CD4-positive, alpha-beta memory T cell (primary cell): ENCODE results near the gene AMOTL2. TPM values are rescaled to one million over a fixed set of nuclear protein-coding genes. Genes with fewer than 3 reads are reported as not detected.

Source experiments
- CTCF ChIA-PET: fragments of 350-600 bp; sonication (Branson Sonifier 250); formaldehyde crosslinking; loops from one replicate; lab custom pipeline; 2021; ENCODE audit warnings: inconsistent platforms; ENCODE audit not compliant: partially characterized antibody; lab: Charles Lee
- POLR2A ChIA-PET: fragments of 350-600 bp; sonication (Branson Sonifier 250); formaldehyde crosslinking; loops from one replicate; lab custom pipeline; 2021; ENCODE audit not compliant: partially characterized antibody; lab: Charles Lee
- DNase-seq, 5 donors: peaks; one replicate each; pipeline versions ENCODE4 v3.0.0 to v3.0.0-alpha.2; 2020 to 2022; ENCODE audit warnings: mixed read lengths in 1 of 5
- H3K27ac ChIP-seq: one replicate; pipeline ENCODE4 v1.7.0; 2013; ENCODE audit warnings: low read depth, low read length
- H3K27me3 ChIP-seq: 2 replicates; pipeline ENCODE4 v1.7.0; 2013; ENCODE audit warnings: mild to moderate bottlenecking, low read length, moderate library complexity; ENCODE audit not compliant: insufficient read depth
- H3K36me3 ChIP-seq: 2 replicates; pipeline ENCODE4 v1.7.0; 2013; ENCODE audit warnings: mild to moderate bottlenecking, low read length, moderate library complexity; ENCODE audit not compliant: insufficient read depth
- H3K4me1 ChIP-seq: 2 replicates; pipeline ENCODE4 v1.7.0; 2013; ENCODE audit warnings: mild to moderate bottlenecking, low read length, moderate library complexity; ENCODE audit not compliant: insufficient read depth
- H3K4me3 ChIP-seq, 2 donors: one replicate each; pipeline ENCODE4 v1.7.0; 2013; ENCODE audit warnings: low read length in 2 of 2, mild to moderate bottlenecking in 1 of 2
- H3K9me3 ChIP-seq, 2 donors: one replicate each; pipeline ENCODE4 v1.7.0; 2013; ENCODE audit warnings: low read length in 2 of 2, control low read depth in 1 of 2; ENCODE audit not compliant: control insufficient read depth in 1 of 2
- H3K27ac Mint-ChIP-seq, 7 donors: one replicate each; pipeline ENCODE4 v1.8.0; 2020 to 2021; ENCODE audit warnings: mixed read lengths in 7 of 7, mild to moderate bottlenecking in 6 of 7, inconsistent platforms in 3 of 7, moderate library complexity in 3 of 7
- H3K27me3 Mint-ChIP-seq, 2 donors: one replicate each; pipeline ENCODE4 v1.8.0; 2020 to 2021; ENCODE audit warnings: mixed read lengths in 2 of 2
- H3K36me3 Mint-ChIP-seq, 2 donors: one replicate each; pipeline ENCODE4 v1.8.0; 2020 to 2021; ENCODE audit warnings: mixed read lengths in 2 of 2, inconsistent platforms in 1 of 2, mild to moderate bottlenecking in 1 of 2
- H3K4me1 Mint-ChIP-seq, 4 donors: one replicate each; pipeline ENCODE4 v1.8.0; 2020 to 2021; ENCODE audit warnings: mixed read lengths in 4 of 4, mild to moderate bottlenecking in 1 of 4
- H3K4me3 Mint-ChIP-seq, 8 donors: one replicate each; pipeline ENCODE4 v1.8.0; 2020 to 2021; ENCODE audit warnings: mixed read lengths in 8 of 8, mild to moderate bottlenecking in 7 of 8, moderate library complexity in 6 of 8, inconsistent platforms in 3 of 8
- H3K9me3 Mint-ChIP-seq, 8 donors: one replicate each; pipeline ENCODE4 v1.8.0; 2020 to 2021; ENCODE audit warnings: mixed read lengths in 8 of 8, mild to moderate bottlenecking in 5 of 8, inconsistent platforms in 3 of 8, moderate library complexity in 1 of 8
- intact Hi-C: fragments of 100-400 bp; cut with micrococcal nuclease; formaldehyde crosslinking; loops from one replicate; pipeline ENCODE4 v1.15.1; 2023
- polyA plus RNA-seq, 2 donors: library from polyadenylated mRNA; unstranded; fragments of 300-500 nt; fragmentation: Illumina TruSeq; gene quantifications; one replicate each; pipeline ENCODE4 v1.2.3, GENCODE V29; 2021
- total RNA-seq, 2 experiments: library from RNA; stranded (reverse); gene quantifications; one replicate each; pipeline ENCODE4 v1.2.3, GENCODE V29; 2021

The AMOTL2 gene
- total and polyA plus RNA-seq, 4 experiments from 2014 or later, result 0.23 to 0.48 TPM; not detected in 2

- Histone ChIP-seq H3K27ac (no peak overlapping the region), H3K27me3 (no peaks in the 10 kb centered on the region), H3K4me3 (no peak overlapping the region), H3K36me3 (no peaks in the 10 kb centered on the region), H3K4me1 (no peaks in the 10 kb centered on the region), H3K9me3 (no peaks in the 10 kb centered on the region)
- H3K4me1 Mint-ChIP-seq, result peaks cover 0 to 1% (median 0%) of the 10 kb centered on the region in 4 donors
- intact Hi-C loops, result no loop called here
- no peak overlapping the region for H3K27ac Mint-ChIP-seq
- DNase-seq, result no peak
- ChIA-PET CTCF (no interaction called here), POLR2A (interaction anchor here (0.7 kb wide), 1 partner anchor 52 kb away, joined by 3 read pairs; no protein-coding TSS in a partner anchor)
- H3K27me3 Mint-ChIP-seq, result peaks cover 0 to 5% of the 10 kb centered on the region in 2 donors
- H3K36me3 Mint-ChIP-seq, result no peaks in the 10 kb centered on the region
- no peaks in the 10 kb centered on the region for H3K9me3 Mint-ChIP-seq
- no peak overlapping the region for H3K4me3 Mint-ChIP-seq
Measured at GRCh38 chr3:134332344-134332743, 41.9 kb downstream of the AMOTL2 start.

GRCh38 chr3:134331811-134332199 is 42.4 kb downstream of the AMOTL2 start:
- no peak for DNase-seq
- POLR2A ChIA-PET, result no interaction called here
- Histone ChIP-seq H3K4me1 (no peaks in the 10 kb centered on the region), H3K27me3 (no peaks in the 10 kb centered on the region), H3K9me3 (no peaks in the 10 kb centered on the region), H3K27ac (no peak overlapping the region), H3K36me3 (no peaks in the 10 kb centered on the region), H3K4me3 (no peak overlapping the region)
- peaks cover 0 to 5% of the 10 kb centered on the region in 2 donors for H3K27me3 Mint-ChIP-seq
- no peaks in the 10 kb centered on the region for H3K9me3 Mint-ChIP-seq
- intact Hi-C loops, result no loop called here
- H3K4me1 Mint-ChIP-seq, result peaks cover 0 to 1% (median 0%) of the 10 kb centered on the region in 4 donors
- H3K27ac Mint-ChIP-seq, result no peak overlapping the region
- no peak overlapping the region for H3K4me3 Mint-ChIP-seq
- CTCF ChIA-PET, result no interaction called here
- no peaks in the 10 kb centered on the region for H3K36me3 Mint-ChIP-seq

- Mint-ChIP-seq H3K4me3 (no peak overlapping the region), H3K27me3 (peaks cover 0 to 5% of the 10 kb centered on the region in 2 donors), H3K9me3 (no peaks in the 10 kb centered on the region), H3K4me1 (peaks cover 0 to 1% (median 0%) of the 10 kb centered on the region in 4 donors), H3K27ac (no peak overlapping the region), H3K36me3 (no peaks in the 10 kb centered on the region)
- intact Hi-C loops, result no loop called here
- H3K4me1 ChIP-seq, result no peaks in the 10 kb centered on the region
- ChIA-PET POLR2A (no interaction called here), CTCF (no interaction called here)
- DNase-seq, result no peak
- H3K27me3 ChIP-seq, result no peaks in the 10 kb centered on the region
- no peaks in the 10 kb centered on the region for H3K36me3 ChIP-seq
- no peaks in the 10 kb centered on the region for H3K9me3 ChIP-seq
- H3K27ac ChIP-seq, result no peak overlapping the region
- no peak overlapping the region for H3K4me3 ChIP-seq
Measured at GRCh38 chr3:134330883-134331810, 43.1 kb downstream of the AMOTL2 start.

GRCh38 chr3:134328846-134329245 is 45.4 kb downstream of the AMOTL2 start:
- no peak for DNase-seq
- H3K27me3 Mint-ChIP-seq, result peaks cover 7 to 9% of the 10 kb centered on the region in 2 donors
- no peak overlapping the region for H3K27ac ChIP-seq

GRCh38 chr3:134328147-134328591 is 46.1 kb downstream of the AMOTL2 start:
- no peak overlapping the region for H3K27ac Mint-ChIP-seq
- Histone ChIP-seq H3K4me1 (no peaks in the 10 kb centered on the region), H3K36me3 (no peaks in the 10 kb centered on the region), H3K9me3 (no peaks in the 10 kb centered on the region), H3K27me3 (no peaks in the 10 kb centered on the region), H3K4me3 (no peak overlapping the region), H3K27ac (no peak overlapping the region)
- H3K36me3 Mint-ChIP-seq, result no peaks in the 10 kb centered on the region
- intact Hi-C loops, result no loop called here
- H3K27me3 Mint-ChIP-seq, result peaks cover 7 to 9% of the 10 kb centered on the region in 2 donors
- DNase-seq, result no peak
- no peaks in the 10 kb centered on the region for H3K4me1 Mint-ChIP-seq
- no peaks in the 10 kb centered on the region for H3K9me3 Mint-ChIP-seq
- CTCF ChIA-PET, result no interaction called here
- POLR2A ChIA-PET, result no interaction called here
- no peak overlapping the region for H3K4me3 Mint-ChIP-seq

More at GRCh38 chr3:134328846-134329245, 45.4 kb downstream of the AMOTL2 start:
- Histone ChIP-seq H3K36me3 (no peaks in the 10 kb centered on the region), H3K4me3 (no peak overlapping the region), H3K9me3 (no peaks in the 10 kb centered on the region), H3K4me1 (no peaks in the 10 kb centered on the region), H3K27me3 (no peaks in the 10 kb centered on the region)
- no peaks in the 10 kb centered on the region for H3K36me3 Mint-ChIP-seq
- intact Hi-C loops, result no loop called here
- no peaks in the 10 kb centered on the region for H3K9me3 Mint-ChIP-seq
- CTCF ChIA-PET, result no interaction called here
- H3K4me1 Mint-ChIP-seq, result no peaks in the 10 kb centered on the region
- POLR2A ChIA-PET, result no interaction called here
- no peak overlapping the region for H3K27ac Mint-ChIP-seq
- no peak overlapping the region for H3K4me3 Mint-ChIP-seq

GRCh38 chr3:134327594-134327975 is 46.7 kb downstream of the AMOTL2 start:
- H3K27me3 ChIP-seq, result no peaks in the 10 kb centered on the region
- Mint-ChIP-seq H3K4me3 (no peak overlapping the region), H3K27me3 (peaks cover 10 to 14% of the 10 kb centered on the region in 2 donors), H3K27ac (no peak overlapping the region), H3K9me3 (no peaks in the 10 kb centered on the region), H3K36me3 (no peaks in the 10 kb centered on the region), H3K4me1 (no peaks in the 10 kb centered on the region)
- ChIA-PET CTCF (no interaction called here), POLR2A (no interaction called here)
- H3K27ac ChIP-seq, result no peak overlapping the region
- H3K4me1 ChIP-seq, result no peaks in the 10 kb centered on the region
- intact Hi-C loops, result no loop called here
- no peaks in the 10 kb centered on the region for H3K36me3 ChIP-seq
- H3K9me3 ChIP-seq, result no peaks in the 10 kb centered on the region
- no peak for DNase-seq
- no peak overlapping the region for H3K4me3 ChIP-seq

- Histone ChIP-seq H3K27ac (no peak overlapping the region), H3K4me3 (no peak overlapping the region), H3K27me3 (no peaks in the 10 kb centered on the region), H3K36me3 (no peaks in the 10 kb centered on the region), H3K4me1 (no peaks in the 10 kb centered on the region), H3K9me3 (no peaks in the 10 kb centered on the region)
- CTCF ChIA-PET, result no interaction called here
- Mint-ChIP-seq H3K27ac (no peak overlapping the region), H3K9me3 (no peaks in the 10 kb centered on the region), H3K4me1 (no peaks in the 10 kb centered on the region), H3K4me3 (no peak overlapping the region), H3K36me3 (no peaks in the 10 kb centered on the region), H3K27me3 (peaks cover 10 to 14% of the 10 kb centered on the region in 2 donors)
- POLR2A ChIA-PET, result no interaction called here
- no peak for DNase-seq
- intact Hi-C loops, result no loop called here
Measured at GRCh38 chr3:134326760-134327593, 47.3 kb downstream of the AMOTL2 start.
